Lung (tissue), 12 donors: ENCODE measurements around the gene CCNY. TPM values are rescaled to one million over a fixed set of nuclear protein-coding genes. Genes with fewer than 3 reads are reported as not detected.

Source experiments
- ATAC-seq: fragments of 200-7000 bp; cut with Tn5 transposase; one replicate; pipeline ENCODE4 v1.9.1; 2020; ENCODE audit warnings: moderate number of reproducible peaks; ENCODE audit not compliant: insufficient read depth, low FRiP score
- DNase-seq, 3 donors: peaks; one replicate each; pipeline ENCODE4 v3.0.0-alpha.2; 2013 to 2017
- H3K27ac ChIP-seq, 2 donors: one replicate each; pipeline ENCODE4 v1.5.1; 2013; ENCODE audit warnings: mild to moderate bottlenecking in 2 of 2, moderate library complexity in 2 of 2, control low read depth in 1 of 2, inconsistent platforms in 1 of 2, low read depth in 1 of 2, low read length in 1 of 2
- H3K27me3 ChIP-seq, 3 donors: one replicate each; pipeline ENCODE4 v1.5.1; 2013; ENCODE audit warnings: low read length in 2 of 3; ENCODE audit not compliant: control insufficient read depth in 3 of 3, insufficient read depth in 3 of 3
- H3K36me3 ChIP-seq, 4 donors: one replicate each; pipeline ENCODE4 v1.5.1; 2013; ENCODE audit warnings: low read length in 4 of 4, mild to moderate bottlenecking in 1 of 4, moderate library complexity in 1 of 4; ENCODE audit not compliant: control insufficient read depth in 4 of 4, insufficient read depth in 4 of 4
- H3K4me1 ChIP-seq, 5 donors: one replicate each; pipeline ENCODE4 v1.5.1; 2013; ENCODE audit warnings: low read length in 5 of 5, mild to moderate bottlenecking in 2 of 5, moderate library complexity in 1 of 5; ENCODE audit not compliant: control insufficient read depth in 5 of 5, insufficient read depth in 5 of 5
- H3K4me3 ChIP-seq: one replicate; pipeline ENCODE4 v1.5.1; 2013; ENCODE audit warnings: mild to moderate bottlenecking, control low read depth, moderate library complexity
- H3K9ac ChIP-seq, 2 donors: one replicate each; pipeline ENCODE4 v1.5.1; 2013; ENCODE audit warnings: low read length in 2 of 2, control low read depth in 1 of 2; ENCODE audit not compliant: insufficient read depth in 1 of 2
- H3K9me3 ChIP-seq, 4 donors: one replicate each; pipeline ENCODE4 v1.5.1; 2013; ENCODE audit warnings: low read length in 3 of 4, mild to moderate bottlenecking in 1 of 4, moderate library complexity in 1 of 4; ENCODE audit not compliant: control insufficient read depth in 4 of 4, insufficient read depth in 3 of 4
- WGBS, 2 donors: extraction: QIAGEN DNeasy Blood & Tissue Kit; methylation state at CpG; one replicate each; pipeline ENCODE4 v1.1.7; 2013; 5-methylcytosine and 5-hydroxymethylcytosine counted together
- polyA plus RNA-seq, 2 donors: library from polyadenylated mRNA; stranded (reverse); fragments of 200-250 nt; gene quantifications; one replicate each; pipeline ENCODE4 v1.2.1, GENCODE V29; 2013
- total RNA-seq, 2 donors: library from RNA; depleted of rRNA in 1 of 2; stranded (reverse); fragments of >200 nt in 1 of 2; gene quantifications; one replicate each; pipeline ENCODE4 v1.2.1, GENCODE V29; 2014 to 2021
- TF ChIP-seq, protein P1 (sequence below): IDR thresholded peaks from 2 replicates; pipeline ENCODE4 v1.5.1; 2012; ENCODE audit warnings: mild to moderate bottlenecking; ENCODE audit errors: control extremely low read depth, extremely low read depth
- donor health status: control.
- donor health status: control.
- donor health status: Bipolar disorder and iron deficiency.
- donor health status: healthy.
- donor health status: DM: yes; HTN: yes; CAD: no.

The CCNY gene
- total and polyA plus RNA-seq, 4 donors: 26.6 to 63.0 (median 38.8) TPM

DNA sequence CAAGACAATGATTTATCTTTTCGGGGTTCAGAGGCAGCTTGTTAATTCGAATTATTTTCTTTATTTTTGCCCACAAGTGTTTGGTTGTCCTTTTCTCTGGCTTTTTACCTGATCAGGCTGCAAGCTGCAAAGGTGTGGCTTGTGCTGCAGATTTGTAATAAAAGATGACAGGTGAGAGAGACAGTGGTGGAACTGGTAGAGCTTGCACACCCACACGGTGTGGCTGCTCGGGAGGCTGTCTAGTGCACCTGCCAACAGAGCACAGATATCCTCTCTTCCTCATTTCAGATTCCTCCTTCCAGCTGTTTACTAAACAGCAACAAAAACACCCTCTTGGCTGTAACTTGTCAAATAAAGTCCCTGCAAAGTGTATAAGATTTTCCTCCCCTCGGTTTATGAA lies 278.0 kb downstream of the CCNY start:
- TF ChIP-seq, protein P1, sequence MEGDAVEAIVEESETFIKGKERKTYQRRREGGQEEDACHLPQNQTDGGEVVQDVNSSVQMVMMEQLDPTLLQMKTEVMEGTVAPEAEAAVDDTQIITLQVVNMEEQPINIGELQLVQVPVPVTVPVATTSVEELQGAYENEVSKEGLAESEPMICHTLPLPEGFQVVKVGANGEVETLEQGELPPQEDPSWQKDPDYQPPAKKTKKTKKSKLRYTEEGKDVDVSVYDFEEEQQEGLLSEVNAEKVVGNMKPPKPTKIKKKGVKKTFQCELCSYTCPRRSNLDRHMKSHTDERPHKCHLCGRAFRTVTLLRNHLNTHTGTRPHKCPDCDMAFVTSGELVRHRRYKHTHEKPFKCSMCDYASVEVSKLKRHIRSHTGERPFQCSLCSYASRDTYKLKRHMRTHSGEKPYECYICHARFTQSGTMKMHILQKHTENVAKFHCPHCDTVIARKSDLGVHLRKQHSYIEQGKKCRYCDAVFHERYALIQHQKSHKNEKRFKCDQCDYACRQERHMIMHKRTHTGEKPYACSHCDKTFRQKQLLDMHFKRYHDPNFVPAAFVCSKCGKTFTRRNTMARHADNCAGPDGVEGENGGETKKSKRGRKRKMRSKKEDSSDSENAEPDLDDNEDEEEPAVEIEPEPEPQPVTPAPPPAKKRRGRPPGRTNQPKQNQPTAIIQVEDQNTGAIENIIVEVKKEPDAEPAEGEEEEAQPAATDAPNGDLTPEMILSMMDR: no peak
- ATAC-seq (no peak), DNase-seq (no peak)
- 56 to 70% methylated on average over 5 of the region's 5 CpGs for WGBS, 2 donors
- Histone ChIP-seq H3K27me3 (peaks cover 0 to 13% (median 3%) of the 10 kb centered on the region in 3 donors), H3K36me3 (no peaks in the 10 kb centered on the region), H3K9ac (no peak overlapping the region), H3K27ac (no peak overlapping the region), H3K4me1 (no peaks in the 10 kb centered on the region), H3K4me3 (no peak overlapping the region), H3K9me3 (peaks cover 0 to 5% (median 0%) of the 10 kb centered on the region in 4 donors)

Other genes starting within 250 kb of the CCNY start
- 10 to 100 TPM; 23.7 to 30.8 TPM for gene CUL2, start 246.2 kb upstream of the CCNY start, total RNA-seq
- gene CUL2, start 246.2 kb upstream of the CCNY start, polyA plus RNA-seq: 10 to 100 TPM in 1 of 2 donors, 1 to 10 TPM in 1; 7.7 to 11.5 TPM
- gene CREM, start 209.7 kb upstream of the CCNY start, total RNA-seq: 10 to 100 TPM; 26.8 to 44.7 TPM
- 10 to 100 TPM; 32.6 to 44.0 TPM for gene CREM, start 209.7 kb upstream of the CCNY start, polyA plus RNA-seq